ENCODE results near the gene SLC24A1.

SLC24A1 gene

GRCh38 chr15:65639509-65639908 is 17.8 kb downstream of the SLC24A1 start:
- H3K27me3 ChIP-seq (ENCODE audit: control insufficient read depth in 1 of 2, insufficient read depth in 2 of 2, low read length in 2 of 2): no peaks in the 10 kb centered on the region
- no peaks in the 10 kb centered on the region for H3K36me3 ChIP-seq (ENCODE audit: insufficient read depth, low read length)
- no peak overlapping the region for H3K9ac ChIP-seq (ENCODE audit: low read length)
- H3K27ac ChIP-seq (ENCODE audit: low read depth, low read length): no peak overlapping the region
- no peaks in the 10 kb centered on the region for H3K9me3 ChIP-seq (ENCODE audit: low read length)
- peaks cover 9% of the 10 kb centered on the region for H3K4me1 ChIP-seq (ENCODE audit: insufficient read depth, low read length)
- no peak overlapping the region for H3K4me3 ChIP-seq (ENCODE audit: low read depth in 1 of 2, low read length in 2 of 2)

- no peaks in the 10 kb centered on the region for H3K27me3 ChIP-seq (ENCODE audit: control insufficient read depth in 1 of 2, insufficient read depth in 2 of 2, low read length in 2 of 2)
- H3K36me3 ChIP-seq (ENCODE audit: insufficient read depth, low read length): no peaks in the 10 kb centered on the region
- H3K27ac ChIP-seq (ENCODE audit: low read depth, low read length): no peak overlapping the region
- no peak overlapping the region for H3K4me3 ChIP-seq (ENCODE audit: low read depth in 1 of 2, low read length in 2 of 2)
- H3K9ac ChIP-seq (ENCODE audit: low read length): no peak overlapping the region
- H3K4me1 ChIP-seq (ENCODE audit: insufficient read depth, low read length): peaks cover 9% of the 10 kb centered on the region
- no peaks in the 10 kb centered on the region for H3K9me3 ChIP-seq (ENCODE audit: low read length)
These were observed 20.2 kb downstream of the SLC24A1 start for GRCh38 chr15:65641768-65642475.

- no peaks in the 10 kb centered on the region for H3K36me3 ChIP-seq (ENCODE audit: insufficient read depth, low read length)
- no peak overlapping the region for H3K4me3 ChIP-seq (ENCODE audit: low read depth in 1 of 2, low read length in 2 of 2)
- peaks cover 9% of the 10 kb centered on the region for H3K4me1 ChIP-seq (ENCODE audit: insufficient read depth, low read length)
- no peak overlapping the region for H3K9ac ChIP-seq (ENCODE audit: low read length)
- H3K27ac ChIP-seq (ENCODE audit: low read depth, low read length): no peak overlapping the region
- H3K9me3 ChIP-seq (ENCODE audit: low read length): no peaks in the 10 kb centered on the region
- no peaks in the 10 kb centered on the region for H3K27me3 ChIP-seq (ENCODE audit: control insufficient read depth in 1 of 2, insufficient read depth in 2 of 2, low read length in 2 of 2)
These were observed 20.9 kb downstream of the SLC24A1 start for GRCh38 chr15:65642594-65642993.

- Histone ChIP-seq H3K9me3 (ENCODE audit: low read length) (no peaks in the 10 kb centered on the region), H3K27ac (ENCODE audit: low read depth, low read length) (no peak overlapping the region), H3K4me3 (ENCODE audit: low read depth in 1 of 2, low read length in 2 of 2) (no peak overlapping the region), H3K9ac (ENCODE audit: low read length) (no peak overlapping the region), H3K27me3 (ENCODE audit: control insufficient read depth in 1 of 2, insufficient read depth in 2 of 2, low read length in 2 of 2) (no peaks in the 10 kb centered on the region), H3K4me1 (ENCODE audit: insufficient read depth, low read length) (no peaks in the 10 kb centered on the region), H3K36me3 (ENCODE audit: insufficient read depth, low read length) (no peaks in the 10 kb centered on the region)
These were observed 22.5 kb downstream of the SLC24A1 start for GRCh38 chr15:65644282-65644681.

GRCh38 chr15:65645392-65645791 is 23.7 kb downstream of the SLC24A1 start:
- H3K27me3 ChIP-seq (ENCODE audit: control insufficient read depth in 1 of 2, insufficient read depth in 2 of 2, low read length in 2 of 2): no peaks in the 10 kb centered on the region
- no peak overlapping the region for H3K27ac ChIP-seq (ENCODE audit: low read depth, low read length)
- H3K36me3 ChIP-seq (ENCODE audit: insufficient read depth, low read length): no peaks in the 10 kb centered on the region
- H3K9ac ChIP-seq (ENCODE audit: low read length): no peak overlapping the region
- no peak overlapping the region for H3K4me3 ChIP-seq (ENCODE audit: low read depth in 1 of 2, low read length in 2 of 2)
- no peaks in the 10 kb centered on the region for H3K9me3 ChIP-seq (ENCODE audit: low read length)
- H3K4me1 ChIP-seq (ENCODE audit: insufficient read depth, low read length): no peaks in the 10 kb centered on the region

- no peaks in the 10 kb centered on the region for H3K27me3 ChIP-seq (ENCODE audit: control insufficient read depth in 1 of 2, insufficient read depth in 2 of 2, low read length in 2 of 2)
- no peaks in the 10 kb centered on the region for H3K36me3 ChIP-seq (ENCODE audit: insufficient read depth, low read length)
- H3K9ac ChIP-seq (ENCODE audit: low read length): no peak overlapping the region
- H3K9me3 ChIP-seq (ENCODE audit: low read length): no peaks in the 10 kb centered on the region
- no peaks in the 10 kb centered on the region for H3K4me1 ChIP-seq (ENCODE audit: insufficient read depth, low read length)
- H3K4me3 ChIP-seq (ENCODE audit: low read depth in 1 of 2, low read length in 2 of 2): no peak overlapping the region
- H3K27ac ChIP-seq (ENCODE audit: low read depth, low read length): no peak overlapping the region
These were observed 24.7 kb downstream of the SLC24A1 start for GRCh38 chr15:65646486-65646885.

GRCh38 chr15:65650312-65651041 is 28.7 kb downstream of the SLC24A1 start:
- Histone ChIP-seq H3K27me3 (ENCODE audit: control insufficient read depth in 1 of 2, insufficient read depth in 2 of 2, low read length in 2 of 2) (no peaks in the 10 kb centered on the region), H3K4me1 (ENCODE audit: insufficient read depth, low read length) (no peaks in the 10 kb centered on the region), H3K4me3 (ENCODE audit: low read depth in 1 of 2, low read length in 2 of 2) (no peak overlapping the region), H3K9ac (ENCODE audit: low read length) (no peak overlapping the region), H3K36me3 (ENCODE audit: insufficient read depth, low read length) (peaks cover 12% of the 10 kb centered on the region), H3K9me3 (ENCODE audit: low read length) (no peaks in the 10 kb centered on the region), H3K27ac (ENCODE audit: low read depth, low read length) (no peak overlapping the region)

- Histone ChIP-seq H3K4me1 (ENCODE audit: insufficient read depth, low read length) (no peaks in the 10 kb centered on the region), H3K27ac (ENCODE audit: low read depth, low read length) (no peak overlapping the region), H3K36me3 (ENCODE audit: insufficient read depth, low read length) (peaks cover 15% of the 10 kb centered on the region), H3K9me3 (ENCODE audit: low read length) (no peaks in the 10 kb centered on the region), H3K9ac (ENCODE audit: low read length) (no peak overlapping the region), H3K4me3 (ENCODE audit: low read depth in 1 of 2, low read length in 2 of 2) (no peak overlapping the region), H3K27me3 (ENCODE audit: control insufficient read depth in 1 of 2, insufficient read depth in 2 of 2, low read length in 2 of 2) (no peaks in the 10 kb centered on the region)
These were observed 29.2 kb downstream of the SLC24A1 start for GRCh38 chr15:65651042-65651322.

- Histone ChIP-seq H3K27me3 (ENCODE audit: control insufficient read depth in 1 of 2, insufficient read depth in 2 of 2, low read length in 2 of 2) (no peaks in the 10 kb centered on the region), H3K36me3 (ENCODE audit: insufficient read depth, low read length) (peaks cover 16% of the 10 kb centered on the region), H3K27ac (ENCODE audit: low read depth, low read length) (no peak overlapping the region), H3K9ac (ENCODE audit: low read length) (no peak overlapping the region), H3K4me1 (ENCODE audit: insufficient read depth, low read length) (no peaks in the 10 kb centered on the region), H3K4me3 (ENCODE audit: low read depth in 1 of 2, low read length in 2 of 2) (no peak overlapping the region), H3K9me3 (ENCODE audit: low read length) (no peaks in the 10 kb centered on the region)
These were observed 30.4 kb downstream of the SLC24A1 start for GRCh38 chr15:65651831-65652749.

GRCh38 chr15:65653341-65653740 is 31.6 kb downstream of the SLC24A1 start:
- Histone ChIP-seq H3K36me3 (ENCODE audit: insufficient read depth, low read length) (peaks cover 16% of the 10 kb centered on the region), H3K27ac (ENCODE audit: low read depth, low read length) (no peak overlapping the region), H3K9me3 (ENCODE audit: low read length) (no peaks in the 10 kb centered on the region), H3K27me3 (ENCODE audit: control insufficient read depth in 1 of 2, insufficient read depth in 2 of 2, low read length in 2 of 2) (no peaks in the 10 kb centered on the region), H3K9ac (ENCODE audit: low read length) (no peak overlapping the region), H3K4me3 (ENCODE audit: low read depth in 1 of 2, low read length in 2 of 2) (no peak overlapping the region), H3K4me1 (ENCODE audit: insufficient read depth, low read length) (no peaks in the 10 kb centered on the region)

GRCh38 chr15:65653801-65654521 is 32.2 kb downstream of the SLC24A1 start:
- H3K4me3 ChIP-seq (ENCODE audit: low read depth in 1 of 2, low read length in 2 of 2): no peak overlapping the region
- no peak overlapping the region for H3K27ac ChIP-seq (ENCODE audit: low read depth, low read length)
- peaks cover 20% of the 10 kb centered on the region for H3K36me3 ChIP-seq (ENCODE audit: insufficient read depth, low read length)
- no peaks in the 10 kb centered on the region for H3K9me3 ChIP-seq (ENCODE audit: low read length)
- no peaks in the 10 kb centered on the region for H3K4me1 ChIP-seq (ENCODE audit: insufficient read depth, low read length)
- no peaks in the 10 kb centered on the region for H3K27me3 ChIP-seq (ENCODE audit: control insufficient read depth in 1 of 2, insufficient read depth in 2 of 2, low read length in 2 of 2)
- no peak overlapping the region for H3K9ac ChIP-seq (ENCODE audit: low read length)

Data from muscle layer of colon (tissue), 2 donors.